Loucy (cell line): ENCODE results near the gene RBM15B.

Source experiments
- H2AFZ ChIP-seq: fragments of 200-600 bp; sonication (generic); 2 replicates; pipeline ENCODE4 v1.6.0; 2016; ENCODE audit warnings: antibody characterized with exemption, mild to moderate bottlenecking, low read length, moderate library complexity
- H3F3A ChIP-seq: fragments of 200-600 bp; 2 replicates; pipeline ENCODE4 v1.6.0; 2016; ENCODE audit warnings: antibody characterized with exemption, low read depth, mild to moderate bottlenecking
- H3K27me3 ChIP-seq: fragments of 200-600 bp; sonication (generic); 2 replicates; pipeline ENCODE4 v1.6.1; 2014; ENCODE audit warnings: low read length, mild to moderate bottlenecking; ENCODE audit not compliant: insufficient read depth, poor library complexity, severe bottlenecking
- H3K36me3 ChIP-seq: fragments of 200-600 bp; sonication (generic); 2 replicates; pipeline ENCODE4 v1.6.1; 2016; ENCODE audit warnings: low read length; ENCODE audit not compliant: insufficient read depth
- H3K4me1 ChIP-seq: fragments of 200-600 bp; sonication (generic); 2 replicates; pipeline ENCODE4 v1.5.1; 2014; ENCODE audit warnings: low read length, mild to moderate bottlenecking; ENCODE audit not compliant: insufficient read depth, poor library complexity, severe bottlenecking
- H3K4me2 ChIP-seq: fragments of 200-600 bp; sonication (generic); 2 replicates; pipeline ENCODE4 v1.6.0; 2014; ENCODE audit warnings: antibody characterized with exemption, low read length, low read depth, mild to moderate bottlenecking; ENCODE audit not compliant: poor library complexity, severe bottlenecking
- H3K4me3 ChIP-seq: fragments of 200-600 bp; sonication (generic); 2 replicates; pipeline ENCODE4 v1.5.1; 2014; ENCODE audit warnings: low read length, mild to moderate bottlenecking, mixed read lengths; ENCODE audit not compliant: poor library complexity, severe bottlenecking
- H3K79me2 ChIP-seq: fragments of 200-600 bp; sonication (generic); 2 replicates; pipeline ENCODE4 v1.6.1; 2014; ENCODE audit warnings: low read length; ENCODE audit not compliant: insufficient read depth
- H3K9ac ChIP-seq: fragments of 200-600 bp; sonication (generic); 2 replicates; pipeline ENCODE4 v1.6.0; 2014; ENCODE audit warnings: mild to moderate bottlenecking, low read depth, low read length, moderate library complexity; ENCODE audit not compliant: poor library complexity, severe bottlenecking
- H3K9me2 ChIP-seq: fragments of 200-600 bp; sonication (generic); replicated peaks from 2 replicates; pipeline ENCODE4 v1.6.1; 2016; ENCODE audit warnings: low read depth, low read length, mixed read lengths
- H3K9me3 ChIP-seq: fragments of 200-600 bp; sonication (generic); 2 replicates; pipeline ENCODE4 v1.6.1; 2014; ENCODE audit warnings: mild to moderate bottlenecking, antibody characterized with exemption, low read length, low read depth; ENCODE audit not compliant: insufficient read depth
- H4K20me1 ChIP-seq: fragments of 200-600 bp; sonication (generic); 2 replicates; pipeline ENCODE4 v1.6.0; 2014; ENCODE audit warnings: antibody characterized with exemption, low read length, mild to moderate bottlenecking; ENCODE audit not compliant: insufficient read depth, poor library complexity, severe bottlenecking
- CTCF ChIP-seq: fragments of 200-600 bp; sonication (generic); conservative IDR thresholded peaks from 2 replicates; pipeline ENCODE4 v1.5.1; 2014; ENCODE audit warnings: mild to moderate bottlenecking, antibody characterized with exemption, low read length
- EZH2phosphoT487 ChIP-seq: fragments of 200-600 bp; IDR thresholded peaks from 2 replicates; pipeline ENCODE4 v1.6.1; 2018; ENCODE audit warnings: antibody characterized with exemption, mild to moderate bottlenecking, moderate library complexity, borderline replicate concordance

The RBM15B gene

GRCh38 chr3:51384055-51384725 is 6.9 kb upstream of the RBM15B start:
- TF ChIP-seq EZH2phosphoT487 (no peak), CTCF (no peak)
- peaks cover 4% of the 10 kb centered on the region; the same call in 1 of the 2 replicates for H3F3A ChIP-seq
- peak overlapping the region; percentile 100 for H3K9ac ChIP-seq
- no peaks in the 10 kb centered on the region for H3K9me3 ChIP-seq
- H3K36me3 ChIP-seq, result peaks cover 15% of the 10 kb centered on the region; the same call in 1 of the 2 replicates
- peak overlapping the region; percentile 98 for H3K4me2 ChIP-seq
- no peaks in the 10 kb centered on the region for H3K9me2 ChIP-seq
- peaks cover 44% of the 10 kb centered on the region for H3K4me1 ChIP-seq
- H3K79me2 ChIP-seq, result peaks cover 59% of the 10 kb centered on the region
- peak overlapping the region; percentile 97 for H3K4me3 ChIP-seq
- H2AFZ ChIP-seq, result peak overlapping the region; percentile 80
- H4K20me1 ChIP-seq, result peaks cover 35% of the 10 kb centered on the region
- H3K27me3 ChIP-seq, result no peaks in the 10 kb centered on the region

DNA sequence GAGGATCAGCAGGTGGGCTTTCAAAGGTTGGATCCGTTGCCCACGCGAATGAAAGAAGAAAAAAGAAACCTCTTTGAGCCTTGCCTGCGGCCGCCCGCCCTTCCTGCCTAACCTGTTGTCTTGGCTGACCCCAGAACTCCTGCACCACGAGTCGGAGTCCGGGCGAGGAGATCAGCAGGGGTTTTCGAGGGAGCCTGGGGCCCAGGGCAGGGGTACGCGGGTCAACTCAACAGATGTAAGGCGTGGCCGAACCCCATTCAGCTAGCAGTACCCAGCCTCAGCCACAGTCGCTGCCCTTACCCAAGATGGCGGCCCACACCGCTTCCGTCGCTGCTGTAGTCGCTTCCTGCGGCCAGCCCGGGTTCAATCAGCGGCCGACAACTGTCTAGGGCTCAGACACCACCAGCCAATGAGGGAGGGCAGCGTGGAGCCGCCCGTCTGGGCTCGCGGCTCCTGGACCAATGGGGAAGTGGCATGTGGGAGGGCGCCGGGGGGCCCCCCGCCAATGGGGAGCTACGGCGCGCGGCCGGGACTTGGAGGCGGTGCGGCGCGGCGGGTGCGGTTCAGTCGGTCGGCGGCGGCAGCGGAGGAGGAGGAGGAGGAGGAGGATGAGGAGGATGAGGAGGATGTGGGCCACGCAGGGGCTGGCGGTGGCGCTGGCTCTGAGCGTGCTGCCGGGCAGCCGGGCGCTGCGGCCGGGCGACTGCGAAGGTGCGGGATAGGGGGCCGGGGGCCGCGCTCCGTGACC is 6.2 kb upstream of the RBM15B start, which contains the start of gene MANF:
TSS of gene MANF (plus strand) at position 566 of the 748 bp plus-strand sequence. CDS start at position 618, 52 bp downstream.
- Histone ChIP-seq H3K4me2 (peak within 1 kb of the TSS; percentile 98), H3K9ac (peak within 1 kb of the TSS; percentile 100), H3K27me3 (no peaks in the 10 kb centered on the region), H3K4me1 (peaks cover 38% of the 10 kb centered on the region), H3K9me2 (no peaks in the 10 kb centered on the region), H3K9me3 (no peaks in the 10 kb centered on the region), H3K4me3 (peak within 1 kb of the TSS; percentile 97), H4K20me1 (peaks cover 41% of the 10 kb centered on the region), H3K36me3 (peaks cover 16% of the 10 kb centered on the region; the same call in 1 of the 2 replicates), H3F3A (peaks cover 4% of the 10 kb centered on the region; the same call in 1 of the 2 replicates), H2AFZ (peak within 1 kb of the TSS; percentile 80), H3K79me2 (peaks cover 63% of the 10 kb centered on the region)
- TF ChIP-seq EZH2phosphoT487, result no peak
- no peak for TF ChIP-seq CTCF

DNA sequence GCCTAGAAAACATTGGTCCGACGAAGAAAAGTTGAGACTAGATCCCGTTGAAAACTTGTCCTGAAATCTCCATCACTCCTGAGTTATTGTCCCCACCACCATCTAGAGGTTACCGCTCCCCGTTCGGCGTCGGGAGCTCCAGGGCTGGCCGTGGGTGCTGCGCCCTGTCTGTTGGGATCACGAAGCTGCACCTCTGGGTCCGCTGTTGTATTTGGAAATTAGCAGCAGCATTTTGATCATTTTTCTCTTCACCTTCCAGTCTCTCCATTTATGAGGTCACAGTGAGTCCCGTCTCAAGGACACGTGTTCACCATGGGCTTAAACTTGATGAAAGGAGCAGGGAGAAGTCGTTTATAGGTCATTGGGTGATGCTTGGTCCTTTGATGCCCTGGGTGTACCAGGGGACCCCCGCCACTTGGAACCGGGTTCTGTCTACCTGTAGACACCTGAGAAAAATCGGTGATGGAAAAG is 5.4 kb upstream of the RBM15B start:
- Histone ChIP-seq H3K4me2 (peak overlapping the region; percentile 84), H3K4me1 (peaks cover 45% of the 10 kb centered on the region), H3K79me2 (peaks cover 71% of the 10 kb centered on the region), H3K9me3 (no peaks in the 10 kb centered on the region), H3K36me3 (peaks cover 16% of the 10 kb centered on the region; the same call in 1 of the 2 replicates), H2AFZ (no peak overlapping the region), H3K27me3 (no peaks in the 10 kb centered on the region), H3F3A (peaks cover 4% of the 10 kb centered on the region; the same call in 1 of the 2 replicates), H3K9ac (peak overlapping the region; percentile 97), H3K4me3 (peak overlapping the region; percentile 97), H3K9me2 (no peaks in the 10 kb centered on the region), H4K20me1 (peaks cover 43% of the 10 kb centered on the region)
- TF ChIP-seq CTCF (no peak), EZH2phosphoT487 (no peak)
